GM18498 (cell line): ENCODE measurements around the gene DYNLRB1.
A peak's percentile ranks its signal among the peaks of the same experiment; 100 is the strongest.
"Not testable (repeated sequence)": the region's sequence is repeated elsewhere in the genome, so short reads cannot be mapped to it uniquely, and the experiment has no call there.

Experiments
- ATAC-seq: cut with Tn5 transposase; IDR thresholded peaks from one replicate; pipeline ENCODE4 v1.9.1; 2021; ENCODE audit warnings: mild to moderate bottlenecking, moderate library complexity; ENCODE audit not compliant: unreplicated experiment

The DYNLRB1 gene

DNA sequence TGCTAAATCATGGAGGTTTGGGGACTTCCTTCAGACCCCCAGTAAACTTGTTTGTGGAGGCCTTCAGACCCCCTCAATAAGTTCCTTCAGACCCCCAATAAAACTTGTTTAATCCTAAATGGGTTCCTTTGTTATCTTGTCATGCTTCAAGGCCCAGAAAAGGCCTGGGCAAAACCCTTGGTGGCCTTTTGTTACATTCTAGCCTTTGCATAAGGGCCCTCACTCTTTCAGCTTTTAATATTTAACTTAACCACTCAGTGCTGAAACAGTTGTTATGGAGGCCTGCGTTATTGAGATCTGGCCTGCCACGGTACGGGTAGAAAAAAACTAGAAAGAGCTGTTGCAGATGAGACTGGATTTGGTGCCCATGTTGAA lies 4.3 kb upstream of the DYNLRB1 start:
- ATAC-seq, result no peak

DNA sequence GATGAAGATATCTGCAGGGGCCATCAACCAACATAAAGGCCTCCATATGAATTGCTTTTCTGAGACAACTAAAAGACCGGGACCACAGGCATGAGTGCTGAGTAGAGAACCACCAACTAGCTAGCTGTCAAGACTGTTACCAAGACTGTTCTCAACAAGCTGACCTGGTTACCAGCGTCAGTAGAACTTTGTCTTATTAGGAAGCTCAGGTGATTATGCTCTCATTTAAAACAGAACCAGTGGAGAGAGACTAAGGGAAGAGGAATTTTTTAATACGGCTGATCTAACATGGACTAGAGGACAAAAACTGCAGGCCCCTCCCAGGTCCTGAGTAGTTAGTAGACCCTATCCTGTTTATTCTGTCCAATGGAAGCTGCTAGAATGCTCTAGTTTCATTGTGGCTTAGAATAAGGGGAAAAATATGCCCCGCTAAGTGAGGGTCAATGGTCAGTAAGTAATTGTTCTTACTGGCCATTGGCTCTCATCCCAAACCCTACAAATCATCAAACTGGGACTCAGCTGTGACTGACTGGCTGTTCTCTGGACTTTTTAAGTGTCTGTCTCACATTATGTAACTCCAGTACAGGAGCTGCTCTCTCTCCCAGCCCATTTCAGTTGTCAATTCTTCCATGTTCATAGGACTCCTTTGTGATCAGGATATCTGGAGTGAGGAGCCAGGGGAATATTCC lies 3.8 kb upstream of the DYNLRB1 start:
- ATAC-seq, result no peak

DNA sequence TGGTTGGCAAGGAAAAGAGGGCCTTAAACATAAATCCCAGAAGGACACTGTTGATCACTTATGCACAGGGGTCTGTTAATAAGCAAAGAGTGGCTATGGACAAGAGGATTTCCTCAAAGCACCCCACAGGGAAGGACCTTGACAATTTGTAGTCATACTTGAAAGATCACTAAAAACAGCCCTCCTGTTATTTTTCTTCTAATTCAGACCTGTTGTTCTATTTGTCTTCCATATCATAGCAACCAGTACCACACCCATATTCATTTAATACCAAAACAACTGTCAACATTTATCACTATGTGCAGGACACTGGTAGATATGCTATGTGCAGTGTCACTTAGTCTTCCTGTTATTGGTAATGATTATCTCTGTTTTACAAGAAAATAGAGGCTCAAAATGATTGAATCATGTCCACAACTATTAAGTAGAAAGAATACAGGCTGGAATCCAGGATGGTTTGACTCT lies 3.2 kb upstream of the DYNLRB1 start:
- ATAC-seq, result no peak

DNA sequence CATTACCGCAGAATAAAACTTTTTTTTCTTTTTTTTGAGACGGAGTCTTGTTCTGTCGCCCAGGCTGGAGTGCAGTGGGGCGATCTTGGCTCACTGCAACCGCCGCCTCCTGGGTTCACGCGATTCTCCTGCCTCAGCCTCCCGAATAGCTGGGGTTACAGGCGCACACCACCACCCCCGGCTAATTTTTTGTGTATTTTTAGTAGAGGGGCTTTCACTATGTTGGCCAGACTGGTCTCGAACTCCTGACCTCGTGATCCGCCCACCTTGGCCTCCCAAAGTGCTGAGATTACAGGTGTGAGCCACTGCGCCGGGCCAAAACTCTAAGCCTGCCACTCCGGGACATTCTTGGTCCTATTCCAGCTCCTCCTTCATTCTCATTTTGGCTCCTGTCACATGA lies 2.2 kb upstream of the DYNLRB1 start:
- not testable (repeated sequence) for ATAC-seq

DNA sequence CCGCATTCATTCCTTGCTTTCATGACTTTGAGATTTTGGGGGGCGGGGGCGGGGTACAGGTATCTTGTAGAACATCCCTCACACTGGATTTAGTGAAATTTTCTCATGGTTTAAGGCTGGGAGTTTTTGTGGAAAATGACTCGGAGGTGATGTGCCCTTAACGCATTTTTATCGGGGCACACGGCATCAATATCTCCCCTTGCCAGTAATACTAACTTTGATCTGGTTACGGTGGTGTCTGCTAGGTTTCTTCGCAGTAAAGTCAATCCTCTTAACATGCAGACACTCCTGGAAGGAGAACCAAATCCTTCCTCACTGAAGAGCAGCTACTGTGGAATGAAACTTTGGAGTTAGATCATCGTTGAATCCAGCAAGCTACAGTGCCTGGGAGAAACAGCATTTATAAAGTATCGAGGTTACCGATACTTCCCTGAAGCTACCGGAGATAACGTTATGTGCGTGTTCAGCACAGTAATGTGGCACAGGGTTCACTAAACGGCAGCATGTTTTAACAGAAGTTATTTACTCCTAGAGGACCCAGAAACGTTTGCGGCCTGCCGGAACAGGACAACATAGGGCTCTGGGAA lies 1.2 kb upstream of the DYNLRB1 start:
- no peak for ATAC-seq

DNA sequence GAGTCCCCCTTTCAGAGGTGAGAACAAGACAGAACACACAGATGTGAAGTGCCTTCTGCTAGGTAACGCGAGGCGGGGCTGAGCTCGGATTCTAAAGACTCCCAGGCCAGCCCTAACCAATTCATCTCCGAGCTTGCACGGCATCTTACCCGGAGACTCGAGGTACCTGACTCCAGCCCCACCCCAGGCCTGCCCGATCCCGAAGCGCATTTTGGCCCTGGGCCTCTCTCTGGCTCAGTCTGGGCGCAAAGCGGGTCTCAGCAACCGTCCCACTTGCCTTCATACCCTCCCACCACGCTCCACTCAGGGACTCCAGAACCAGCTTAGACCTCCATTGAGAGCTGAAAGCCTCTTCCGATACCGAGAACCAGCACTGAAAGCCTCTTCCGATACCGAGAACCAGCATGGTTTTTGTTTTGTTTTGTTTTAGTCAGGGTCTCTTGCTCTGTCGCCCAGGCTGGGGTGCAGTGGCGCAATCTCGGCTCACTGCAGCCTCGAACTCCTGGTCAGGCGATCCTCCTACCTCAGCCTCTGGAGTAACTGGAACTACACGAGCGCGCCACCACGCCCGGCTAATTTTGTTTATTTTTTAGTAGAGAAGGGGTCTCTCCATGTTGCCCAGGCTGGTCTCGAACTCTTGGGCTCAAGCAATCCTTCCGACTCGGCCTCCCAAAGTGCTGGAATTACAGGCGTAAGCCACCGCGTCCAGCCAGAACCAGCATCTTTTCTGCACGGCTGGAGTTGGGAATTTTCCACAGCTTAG lies 557 bp upstream of the DYNLRB1 start:
- ATAC-seq, result peak; percentile 56

DNA sequence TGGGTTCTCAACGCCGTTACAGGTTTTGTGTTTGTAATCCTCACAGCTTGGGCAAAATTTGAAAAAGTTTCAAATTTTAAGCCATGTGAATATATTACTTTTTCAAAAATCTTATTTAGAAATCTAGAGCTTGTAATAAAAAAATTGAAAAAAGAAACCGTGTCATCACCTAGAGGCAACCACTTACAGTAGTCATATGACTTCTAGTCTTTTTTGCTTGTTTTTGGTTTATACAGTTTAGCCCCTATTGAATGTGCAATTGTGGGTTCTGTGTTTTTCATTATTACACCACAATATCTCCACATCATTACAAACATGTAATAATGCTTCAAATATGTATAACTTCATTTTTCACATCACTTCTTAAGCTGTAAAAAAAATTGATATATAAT lies 888 bp downstream of the DYNLRB1 start:
- no peak for ATAC-seq

DNA sequence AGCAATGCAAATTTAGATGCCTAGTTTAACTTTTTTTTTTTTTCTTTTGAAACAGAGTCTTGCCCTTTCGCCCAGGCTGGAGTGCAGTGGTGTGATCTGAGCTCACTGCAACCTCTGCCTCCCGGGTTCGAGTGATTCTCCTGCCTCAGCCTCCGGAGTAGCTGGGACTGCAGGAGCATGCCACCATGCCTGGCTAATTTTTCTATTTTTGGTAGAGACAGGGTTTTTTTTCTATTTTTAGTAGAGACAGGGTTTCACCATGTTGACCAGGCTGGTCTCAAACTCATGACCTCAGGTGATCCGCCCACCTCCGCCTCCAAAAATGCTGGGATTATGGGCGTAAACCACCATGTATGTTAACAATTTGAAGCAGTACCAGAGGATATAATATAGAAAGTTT lies 2.6 kb downstream of the DYNLRB1 start:
- ATAC-seq, result not testable (repeated sequence)

DNA sequence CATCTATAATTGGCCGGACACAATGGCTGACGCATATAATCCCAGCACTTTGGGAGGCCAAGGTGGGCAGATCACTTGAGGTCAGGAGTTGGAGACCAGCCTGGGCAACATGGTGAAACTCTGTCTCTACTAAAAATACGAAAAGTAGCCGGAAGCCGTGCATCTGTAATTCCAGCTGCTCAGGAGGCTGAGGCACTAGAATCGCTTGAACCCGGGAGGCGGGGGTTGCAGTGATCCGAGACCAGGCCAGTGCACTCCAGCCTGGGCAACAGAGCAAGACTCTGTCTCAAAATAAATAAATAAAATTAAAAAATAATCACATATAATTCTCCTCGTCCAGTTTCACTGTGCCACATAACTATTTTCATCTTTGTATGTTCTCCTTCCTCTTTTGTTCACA lies 3.6 kb downstream of the DYNLRB1 start:
- ATAC-seq, result not testable (repeated sequence)

DNA sequence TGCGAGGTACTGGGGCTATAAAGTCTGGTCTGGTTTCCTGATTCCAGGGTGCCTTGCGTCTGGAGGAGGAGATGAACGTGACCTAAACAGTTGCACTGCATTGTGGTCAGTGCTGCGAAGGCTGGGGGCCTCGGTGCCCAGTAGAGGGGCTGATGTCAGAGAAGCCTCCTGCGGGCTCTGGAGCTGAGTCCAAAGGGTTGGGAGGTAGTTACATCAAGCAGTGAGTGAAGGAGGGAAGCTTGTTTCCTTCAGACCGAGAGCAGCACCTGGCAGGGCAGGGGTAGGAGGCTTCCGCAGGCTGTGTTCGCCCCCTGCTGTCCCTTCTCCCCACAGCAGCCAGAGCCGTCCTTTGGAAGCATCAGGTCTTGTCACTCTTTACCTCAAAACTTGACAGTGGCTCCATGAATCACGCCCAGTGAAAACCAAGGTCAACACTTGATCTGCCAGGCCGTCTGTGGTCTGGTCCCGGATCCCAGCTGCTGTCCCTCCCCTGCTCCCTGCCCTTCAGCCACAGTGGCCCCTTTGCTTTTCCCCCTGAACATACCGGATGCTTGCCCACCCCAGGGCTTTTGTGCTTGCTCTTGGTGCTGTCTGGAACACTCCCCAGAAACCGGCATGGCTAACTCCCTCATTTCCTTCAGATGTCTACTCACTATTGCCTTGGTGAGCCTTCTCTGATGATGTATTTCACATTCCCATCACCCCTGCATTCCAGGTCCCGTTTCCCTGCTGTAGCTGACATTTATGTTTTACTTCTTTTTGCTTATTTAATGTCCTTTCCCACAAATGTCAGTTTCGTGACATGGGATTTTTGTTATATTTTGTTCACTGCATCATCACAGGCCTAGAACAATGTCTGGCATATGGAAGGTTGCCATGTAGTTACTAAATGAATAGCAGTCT lies 7.0 kb downstream of the DYNLRB1 start:
- ATAC-seq, result no peak

DNA sequence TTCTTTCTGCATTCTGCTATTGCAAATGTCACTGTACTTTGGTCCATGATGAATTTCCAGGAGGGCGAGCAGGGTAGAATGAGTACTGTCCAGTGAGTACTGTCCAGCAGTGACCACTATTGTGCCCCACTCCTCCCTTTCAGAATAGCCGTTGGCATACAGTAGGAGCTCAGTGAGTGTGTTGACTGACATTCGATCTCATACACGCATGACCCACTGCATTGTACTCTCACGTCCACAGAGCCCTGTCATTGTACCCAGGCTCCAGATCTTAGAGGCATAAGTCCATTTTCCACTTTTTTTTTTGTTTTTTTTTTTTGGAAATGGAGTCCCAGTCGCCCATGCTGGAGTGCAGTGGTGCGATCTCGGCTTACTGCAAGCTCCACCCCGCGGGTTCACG lies 8.2 kb downstream of the DYNLRB1 start:
- ATAC-seq, result no peak

DNA sequence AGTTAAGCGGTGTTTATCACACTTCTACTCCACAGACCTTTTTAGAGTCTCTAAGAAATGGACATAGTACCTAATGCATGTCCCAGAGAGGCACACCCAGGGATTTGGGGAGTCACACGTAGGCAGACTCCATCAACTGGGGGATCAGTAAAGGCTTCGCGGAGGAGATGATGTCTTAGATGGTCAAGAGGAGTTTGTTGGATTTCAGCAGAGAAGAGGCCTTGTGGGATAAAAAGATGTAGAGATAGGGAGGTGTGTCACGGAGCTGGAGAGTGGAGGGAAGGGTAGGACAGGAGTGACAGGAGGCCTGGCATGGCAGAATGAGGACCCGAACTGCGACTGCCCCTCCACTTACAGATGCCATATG lies 9.1 kb downstream of the DYNLRB1 start:
- ATAC-seq, result no peak

DNA sequence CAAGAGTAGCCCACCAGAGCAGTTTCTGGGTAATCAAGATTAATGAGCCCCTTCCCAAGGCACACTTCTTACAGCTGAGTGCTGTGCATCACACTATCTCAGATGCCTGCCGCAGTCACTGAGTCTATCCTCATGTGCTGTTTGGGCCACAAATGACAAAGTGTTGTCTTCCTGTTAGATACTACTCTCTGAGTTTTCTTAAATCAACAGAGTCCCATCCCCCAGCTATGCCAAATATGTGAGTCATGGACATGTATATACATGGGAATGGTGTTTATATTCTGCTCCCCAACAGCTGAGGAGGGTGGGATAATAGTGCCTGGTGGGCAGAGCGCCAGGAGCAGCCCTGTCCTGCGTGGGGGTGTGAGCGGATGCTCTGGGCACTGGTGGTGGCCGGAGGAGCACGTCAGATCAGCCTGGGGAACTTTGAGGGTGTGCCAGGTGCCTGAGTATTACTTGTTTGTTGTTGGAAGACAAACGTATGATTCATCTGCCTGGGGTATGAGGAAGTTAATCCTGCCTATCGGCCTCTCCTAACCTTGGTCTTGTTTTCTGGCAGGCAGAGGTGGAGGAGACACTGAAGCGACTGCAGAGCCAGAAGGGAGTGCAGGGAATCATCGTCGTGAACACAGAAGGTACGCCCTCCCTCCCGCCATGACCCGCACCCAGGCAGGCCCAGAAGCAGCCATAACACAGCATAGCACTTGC lies 9.6 kb downstream of the DYNLRB1 start:
- no peak for ATAC-seq

DNA sequence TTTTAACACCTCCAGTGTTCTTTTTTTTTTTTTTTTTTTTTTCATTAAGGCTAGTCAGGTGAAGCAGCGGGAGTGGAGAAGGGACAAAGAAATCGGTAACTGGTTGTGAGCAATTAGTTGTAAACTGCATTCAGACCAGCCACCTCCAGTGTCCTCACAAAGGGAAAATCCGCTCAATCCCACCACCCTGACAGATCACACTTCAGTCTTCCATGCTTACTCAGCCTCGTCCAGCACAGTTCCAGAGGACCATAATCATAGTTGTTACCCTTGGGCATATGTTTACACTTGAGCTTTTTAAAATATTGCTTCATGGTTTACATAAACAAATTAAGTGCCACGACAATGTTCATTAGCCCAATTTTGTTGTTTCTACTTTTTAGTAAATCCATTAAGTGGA lies 10.2 kb downstream of the DYNLRB1 start:
- no peak for ATAC-seq

DNA sequence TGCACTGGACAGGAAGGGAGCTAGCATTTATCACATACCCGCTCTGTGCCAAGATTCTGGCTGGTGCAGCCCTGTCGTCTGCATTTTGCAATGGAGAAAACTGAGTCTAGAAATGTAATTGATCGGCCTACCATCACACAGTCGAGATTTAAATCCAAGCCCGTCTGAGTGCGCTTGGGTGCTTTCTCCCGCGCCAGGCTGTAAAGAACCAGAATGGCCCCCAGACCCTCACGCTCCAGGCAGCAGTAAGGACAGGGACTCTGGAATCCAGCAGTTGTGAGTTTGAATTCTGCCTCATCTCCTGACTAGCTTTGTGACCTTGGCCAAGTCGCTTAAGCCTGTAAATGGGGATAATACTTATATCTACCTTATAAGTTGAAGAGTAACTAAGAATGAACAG lies 10.8 kb downstream of the DYNLRB1 start:
- ATAC-seq, result no peak

DNA sequence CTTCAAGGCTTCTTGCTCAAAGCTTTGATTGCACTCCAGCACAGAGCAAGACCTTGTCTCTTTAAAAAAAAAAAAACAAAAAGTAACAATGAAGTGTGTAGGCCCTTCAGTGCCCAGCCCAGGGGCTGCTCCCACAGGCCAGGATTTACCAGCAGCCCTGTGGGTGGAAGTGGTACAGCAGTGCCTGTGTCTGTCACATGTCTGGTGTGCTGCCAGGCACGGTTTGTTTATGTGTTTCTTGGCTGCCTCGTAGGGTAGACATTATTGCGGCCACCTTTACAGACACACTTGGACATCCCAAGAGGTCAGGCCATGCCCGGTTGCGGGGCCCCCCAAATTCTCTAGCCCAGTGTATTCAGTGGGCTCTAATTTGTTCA lies 12.7 kb downstream of the DYNLRB1 start:
- no peak for ATAC-seq

DNA sequence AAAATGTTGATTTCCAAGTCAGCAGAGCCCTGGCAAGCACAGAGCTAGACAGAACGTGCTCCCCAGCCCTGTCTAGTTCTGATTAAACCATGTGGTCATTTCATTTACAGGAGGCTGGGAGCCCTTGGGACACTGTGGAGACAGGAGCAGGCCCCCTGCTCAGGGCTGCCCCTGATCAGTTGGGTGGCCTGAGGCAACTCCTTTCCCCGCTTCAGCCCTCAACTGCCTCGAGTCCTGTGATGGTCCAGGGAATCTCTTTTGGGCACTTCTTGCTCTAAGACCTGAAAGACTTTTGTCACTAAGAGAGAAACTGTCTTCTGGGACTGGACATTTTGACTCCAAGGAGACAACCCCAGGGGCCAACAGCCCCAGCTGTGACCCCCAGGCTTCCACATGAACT lies 13.5 kb downstream of the DYNLRB1 start:
- no peak for ATAC-seq

DNA sequence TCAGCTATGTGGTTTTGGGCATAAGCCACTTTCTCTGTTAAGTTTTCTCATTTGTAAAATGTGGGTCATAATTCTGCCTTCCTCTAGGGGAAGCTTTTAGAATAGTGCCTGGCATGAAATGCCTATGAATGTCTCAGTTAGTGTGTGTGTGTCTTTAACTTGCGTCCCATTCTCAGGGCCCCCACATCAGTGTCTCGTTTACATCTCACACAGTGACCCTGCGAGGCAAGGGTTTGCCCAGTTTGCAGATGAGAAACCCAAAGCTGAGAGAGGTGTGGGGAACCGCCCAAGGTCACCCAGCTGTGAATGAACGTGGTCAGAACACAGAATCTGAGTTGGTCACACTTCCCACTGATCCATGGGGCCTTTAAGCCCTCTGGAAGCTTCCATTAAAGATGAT lies 14.1 kb downstream of the DYNLRB1 start:
- no peak for ATAC-seq

DNA sequence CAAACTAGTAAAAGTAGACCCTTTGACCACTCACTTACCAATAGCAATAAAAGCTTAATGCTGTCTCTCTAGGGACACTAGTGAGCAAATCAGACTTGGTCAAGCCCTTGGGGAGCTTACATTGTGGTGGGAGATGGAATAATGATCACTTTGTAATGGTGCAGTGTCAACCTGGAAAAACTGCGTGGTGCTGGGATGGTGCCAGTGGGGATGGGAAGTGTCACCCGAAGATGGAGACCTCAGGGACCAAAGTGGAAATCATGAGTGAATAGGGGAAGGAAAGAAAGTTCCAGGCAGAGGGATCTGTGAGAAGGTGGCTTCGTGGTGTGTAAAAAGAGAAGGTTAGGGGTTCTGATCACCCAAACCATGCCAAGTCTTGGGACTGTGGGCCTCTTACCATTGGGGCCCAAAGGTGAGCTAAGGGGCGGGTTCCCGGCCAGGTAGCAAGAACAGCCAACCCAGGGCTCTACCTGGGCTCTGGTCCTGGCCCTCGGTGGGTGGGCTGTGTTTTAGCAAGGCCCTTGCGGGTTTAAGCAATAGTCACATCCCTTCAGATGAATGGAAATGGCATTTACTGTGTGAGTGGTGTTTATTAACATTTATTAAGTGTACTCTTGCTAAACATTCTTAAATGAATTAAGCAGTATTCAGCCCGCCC lies 15.5 kb downstream of the DYNLRB1 start:
- ATAC-seq, result no peak

DNA sequence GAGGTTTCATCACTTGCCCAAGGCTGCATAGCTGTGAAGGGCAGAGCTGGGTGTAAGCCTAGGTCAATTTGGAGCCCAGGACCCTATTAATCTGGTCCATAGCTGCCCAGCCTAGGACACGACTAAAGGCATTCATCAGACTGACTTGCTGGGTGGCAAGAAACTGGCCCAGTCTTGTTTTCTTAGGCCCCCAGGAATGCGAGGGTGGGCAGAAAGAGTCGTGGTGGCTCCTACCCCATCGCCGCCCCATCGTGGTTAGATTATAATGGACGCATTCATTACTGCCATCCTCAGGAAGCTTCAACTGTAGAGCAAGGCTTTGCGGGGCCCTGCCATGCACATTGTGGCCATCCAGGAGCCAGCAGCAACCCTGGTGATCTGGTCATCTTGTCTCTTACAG lies 16.1 kb downstream of the DYNLRB1 start:
- ATAC-seq, result no peak
